ENCODE data around the gene PKD1.

GRCh38 chr16:2076072-2076865 lies 59.4 kb downstream of the PKD1 start:
- TF ChIP-seq, protein P1, sequence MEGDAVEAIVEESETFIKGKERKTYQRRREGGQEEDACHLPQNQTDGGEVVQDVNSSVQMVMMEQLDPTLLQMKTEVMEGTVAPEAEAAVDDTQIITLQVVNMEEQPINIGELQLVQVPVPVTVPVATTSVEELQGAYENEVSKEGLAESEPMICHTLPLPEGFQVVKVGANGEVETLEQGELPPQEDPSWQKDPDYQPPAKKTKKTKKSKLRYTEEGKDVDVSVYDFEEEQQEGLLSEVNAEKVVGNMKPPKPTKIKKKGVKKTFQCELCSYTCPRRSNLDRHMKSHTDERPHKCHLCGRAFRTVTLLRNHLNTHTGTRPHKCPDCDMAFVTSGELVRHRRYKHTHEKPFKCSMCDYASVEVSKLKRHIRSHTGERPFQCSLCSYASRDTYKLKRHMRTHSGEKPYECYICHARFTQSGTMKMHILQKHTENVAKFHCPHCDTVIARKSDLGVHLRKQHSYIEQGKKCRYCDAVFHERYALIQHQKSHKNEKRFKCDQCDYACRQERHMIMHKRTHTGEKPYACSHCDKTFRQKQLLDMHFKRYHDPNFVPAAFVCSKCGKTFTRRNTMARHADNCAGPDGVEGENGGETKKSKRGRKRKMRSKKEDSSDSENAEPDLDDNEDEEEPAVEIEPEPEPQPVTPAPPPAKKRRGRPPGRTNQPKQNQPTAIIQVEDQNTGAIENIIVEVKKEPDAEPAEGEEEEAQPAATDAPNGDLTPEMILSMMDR (IDR thresholded peaks at IDR 0.05): no peak
- no peak for TF ChIP-seq POLR2A (IDR thresholded peaks at IDR 0.05)

Data from body of pancreas (tissue), 4 donors.